IgD-negative memory B cell (primary cell): ENCODE results near the gene RNFT2. TPM values are rescaled to one million over a fixed set of nuclear protein-coding genes. Genes with fewer than 3 reads are reported as not detected.
A peak's percentile ranks its signal among the peaks of the same experiment; 100 is the strongest.

Source experiments
- H3K27ac Mint-ChIP-seq, 3 donors: one replicate each; pipeline ENCODE4 v1.8.0; 2020 to 2022; ENCODE audit warnings: mild to moderate bottlenecking in 3 of 3, mixed read lengths in 3 of 3, moderate library complexity in 1 of 3
- H3K27me3 Mint-ChIP-seq: one replicate; pipeline ENCODE4 v1.8.0; 2021; ENCODE audit warnings: mixed read lengths
- H3K36me3 Mint-ChIP-seq: one replicate; pipeline ENCODE4 v1.8.0; 2020; ENCODE audit warnings: mild to moderate bottlenecking, mixed read lengths
- H3K4me1 Mint-ChIP-seq, 3 donors: one replicate each; pipeline ENCODE4 v1.8.0; 2020 to 2022; ENCODE audit warnings: mixed read lengths in 3 of 3, mild to moderate bottlenecking in 1 of 3
- H3K4me3 Mint-ChIP-seq, 4 donors: one replicate each; pipeline ENCODE4 v1.8.0; 2020 to 2022; ENCODE audit warnings: mild to moderate bottlenecking in 4 of 4, mixed read lengths in 4 of 4, moderate library complexity in 3 of 4
- H3K9me3 Mint-ChIP-seq, 3 donors: one replicate each; pipeline ENCODE4 v1.8.0; 2020 to 2021; ENCODE audit warnings: mixed read lengths in 3 of 3, mild to moderate bottlenecking in 1 of 3
- polyA plus RNA-seq: library from polyadenylated mRNA; unstranded; fragments of 300-500 nt; fragmentation: Illumina TruSeq; gene quantifications from one replicate; pipeline ENCODE4 v1.2.3, GENCODE V29; 2021

Gene RNFT2
- polyA plus RNA-seq, 1 donor from 2014 or later: 3.3 TPM

- Mint-ChIP-seq H3K27me3 (peaks cover 19% of the 10 kb centered on the region), H3K4me3 (no peak overlapping the region), H3K36me3 (peaks cover 2% of the 10 kb centered on the region), H3K4me1 (peaks cover 11 to 14% (median 13%) of the 10 kb centered on the region in 3 donors), H3K27ac (no peak overlapping the region), H3K9me3 (peaks cover 0 to 3% (median 0%) of the 10 kb centered on the region in 3 donors)
Measured at GRCh38 chr12:116700066-116700465, 38.0 kb upstream of the RNFT2 start.

GRCh38 chr12:116701432-116701831, 36.7 kb upstream of the RNFT2 start:
- H3K4me3 Mint-ChIP-seq: no peak overlapping the region
- peaks cover 6% of the 10 kb centered on the region for H3K27me3 Mint-ChIP-seq
- peaks cover 2% of the 10 kb centered on the region for H3K36me3 Mint-ChIP-seq
- H3K27ac Mint-ChIP-seq: peak overlapping the region in 1 of 3 donors; percentile 67
- H3K9me3 Mint-ChIP-seq: peaks cover 0 to 3% (median 0%) of the 10 kb centered on the region in 3 donors
- H3K4me1 Mint-ChIP-seq: peaks cover 2 to 7% (median 2%) of the 10 kb centered on the region in 3 donors

GRCh38 chr12:116703214-116703795, 34.8 kb upstream of the RNFT2 start:
- Mint-ChIP-seq H3K27ac (peak overlapping the region in 1 of 3 donors; percentile 80), H3K36me3 (peaks cover 2% of the 10 kb centered on the region), H3K4me1 (peaks cover 8 to 10% (median 9%) of the 10 kb centered on the region in 3 donors), H3K4me3 (peak overlapping the region in 1 of 4 donors; percentile 10), H3K9me3 (peaks cover 0 to 3% (median 0%) of the 10 kb centered on the region in 3 donors), H3K27me3 (peaks cover 2% of the 10 kb centered on the region)

- peak overlapping the region in 1 of 4 donors; percentile 88 for H3K4me3 Mint-ChIP-seq
- H3K9me3 Mint-ChIP-seq: no peaks in the 10 kb centered on the region
- peaks cover 6% of the 10 kb centered on the region for H3K27me3 Mint-ChIP-seq
- no peak overlapping the region for H3K27ac Mint-ChIP-seq
- H3K4me1 Mint-ChIP-seq: peaks cover 16 to 26% (median 17%) of the 10 kb centered on the region in 3 donors
- peaks cover 2% of the 10 kb centered on the region for H3K36me3 Mint-ChIP-seq
Measured at GRCh38 chr12:116707751-116708150, 30.4 kb upstream of the RNFT2 start.

GRCh38 chr12:116708826-116709756, 29.0 kb upstream of the RNFT2 start:
- H3K9me3 Mint-ChIP-seq: no peaks in the 10 kb centered on the region
- no peaks in the 10 kb centered on the region for H3K36me3 Mint-ChIP-seq
- H3K4me1 Mint-ChIP-seq: peaks cover 17 to 24% (median 21%) of the 10 kb centered on the region in 3 donors
- peaks cover 4% of the 10 kb centered on the region for H3K27me3 Mint-ChIP-seq
- peak overlapping the region in 2 of 4 donors; percentile 80 to 88 for H3K4me3 Mint-ChIP-seq
- no peak overlapping the region for H3K27ac Mint-ChIP-seq

- Mint-ChIP-seq H3K4me1 (peaks cover 18 to 24% (median 21%) of the 10 kb centered on the region in 3 donors), H3K4me3 (no peak overlapping the region), H3K27ac (no peak overlapping the region), H3K27me3 (peaks cover 4% of the 10 kb centered on the region), H3K9me3 (no peaks in the 10 kb centered on the region), H3K36me3 (no peaks in the 10 kb centered on the region)
Measured at GRCh38 chr12:116709768-116710167, 28.3 kb upstream of the RNFT2 start.

- H3K36me3 Mint-ChIP-seq: no peaks in the 10 kb centered on the region
- no peaks in the 10 kb centered on the region for H3K9me3 Mint-ChIP-seq
- H3K27me3 Mint-ChIP-seq: peaks cover 4% of the 10 kb centered on the region
- peaks cover 19 to 24% (median 21%) of the 10 kb centered on the region in 3 donors for H3K4me1 Mint-ChIP-seq
- H3K4me3 Mint-ChIP-seq: no peak overlapping the region
- H3K27ac Mint-ChIP-seq: no peak overlapping the region
Measured at GRCh38 chr12:116710370-116711150, 27.6 kb upstream of the RNFT2 start.

- H3K36me3 Mint-ChIP-seq: no peaks in the 10 kb centered on the region
- peak overlapping the region in 1 of 3 donors; percentile 73 for H3K27ac Mint-ChIP-seq
- H3K4me3 Mint-ChIP-seq: no peak overlapping the region
- H3K4me1 Mint-ChIP-seq: peaks cover 16 to 21% (median 17%) of the 10 kb centered on the region in 3 donors
- peaks cover 4% of the 10 kb centered on the region for H3K27me3 Mint-ChIP-seq
- H3K9me3 Mint-ChIP-seq: no peaks in the 10 kb centered on the region
Measured at GRCh38 chr12:116712458-116713303, 25.4 kb upstream of the RNFT2 start.

GRCh38 chr12:116713527-116713926, 24.6 kb upstream of the RNFT2 start:
- H3K4me1 Mint-ChIP-seq: peaks cover 12 to 17% (median 15%) of the 10 kb centered on the region in 3 donors
- peak overlapping the region in 1 of 3 donors; percentile 76 for H3K27ac Mint-ChIP-seq

GRCh38 chr12:116714175-116714574, 23.9 kb upstream of the RNFT2 start:
- Mint-ChIP-seq H3K4me1 (peaks cover 12 to 15% (median 15%) of the 10 kb centered on the region in 3 donors), H3K36me3 (no peaks in the 10 kb centered on the region), H3K27ac (no peak overlapping the region), H3K27me3 (no peaks in the 10 kb centered on the region), H3K4me3 (no peak overlapping the region), H3K9me3 (no peaks in the 10 kb centered on the region)

More at GRCh38 chr12:116713527-116713926, 24.6 kb upstream of the RNFT2 start:
- no peak overlapping the region for H3K4me3 Mint-ChIP-seq
- no peaks in the 10 kb centered on the region for H3K9me3 Mint-ChIP-seq
- peaks cover 4% of the 10 kb centered on the region for H3K27me3 Mint-ChIP-seq
- no peaks in the 10 kb centered on the region for H3K36me3 Mint-ChIP-seq

GRCh38 chr12:116717466-116718437, 20.4 kb upstream of the RNFT2 start:
- Mint-ChIP-seq H3K27me3 (no peaks in the 10 kb centered on the region), H3K4me3 (no peak overlapping the region), H3K4me1 (peaks cover 15 to 30% (median 20%) of the 10 kb centered on the region in 3 donors), H3K36me3 (peaks cover 4% of the 10 kb centered on the region), H3K27ac (no peak overlapping the region), H3K9me3 (no peaks in the 10 kb centered on the region)

- Mint-ChIP-seq H3K4me3 (no peak overlapping the region), H3K27me3 (no peaks in the 10 kb centered on the region), H3K36me3 (peaks cover 5% of the 10 kb centered on the region), H3K9me3 (no peaks in the 10 kb centered on the region), H3K27ac (peak overlapping the region in 1 of 3 donors; percentile 21), H3K4me1 (peaks cover 12 to 21% (median 20%) of the 10 kb centered on the region in 3 donors)
Measured at GRCh38 chr12:116718655-116719454, 19.3 kb upstream of the RNFT2 start.
